ENCODE measurements around the gene KCNK4.

Gene KCNK4

GRCh38 chr11:64247729-64248531 lies 43.2 kb upstream of the KCNK4 start:
- Histone ChIP-seq H3K27ac (ENCODE audit: low read depth, low read length) (peak overlapping the region; percentile 30), H3K4me1 (ENCODE audit: control insufficient read depth in 1 of 2, insufficient read depth in 2 of 2, low read length in 2 of 2) (peaks cover 52 to 74% of the 10 kb centered on the region in 2 donors), H3K36me3 (ENCODE audit: control insufficient read depth in 1 of 2, insufficient read depth in 2 of 2, low read length in 2 of 2) (peaks cover 0 to 12% of the 10 kb centered on the region in 2 donors), H3K9me3 (ENCODE audit: control insufficient read depth in 1 of 2, low read length in 2 of 2) (no peaks in the 10 kb centered on the region), H3K9ac (ENCODE audit: low read depth in 1 of 2, low read length in 2 of 2) (peak overlapping the region; percentile 67 to 92), H3K27me3 (ENCODE audit: control insufficient read depth in 1 of 2, insufficient read depth in 2 of 2, low read length in 2 of 2) (no peaks in the 10 kb centered on the region), H3K4me3 (ENCODE audit: low read depth in 1 of 2, low read length in 2 of 2) (peak overlapping the region; percentile 95 to 100)

GRCh38 chr11:64248578-64248977 lies 42.5 kb upstream of the KCNK4 start:
- Histone ChIP-seq H3K27me3 (ENCODE audit: control insufficient read depth in 1 of 2, insufficient read depth in 2 of 2, low read length in 2 of 2) (no peaks in the 10 kb centered on the region), H3K4me3 (ENCODE audit: low read depth in 1 of 2, low read length in 2 of 2) (peak overlapping the region in 1 of 2 donors; percentile 100), H3K27ac (ENCODE audit: low read depth, low read length) (no peak overlapping the region), H3K4me1 (ENCODE audit: control insufficient read depth in 1 of 2, insufficient read depth in 2 of 2, low read length in 2 of 2) (peaks cover 52 to 74% of the 10 kb centered on the region in 2 donors), H3K9me3 (ENCODE audit: control insufficient read depth in 1 of 2, low read length in 2 of 2) (no peaks in the 10 kb centered on the region), H3K9ac (ENCODE audit: low read depth in 1 of 2, low read length in 2 of 2) (peak overlapping the region; percentile 38 to 92), H3K36me3 (ENCODE audit: control insufficient read depth in 1 of 2, insufficient read depth in 2 of 2, low read length in 2 of 2) (peaks cover 0 to 7% of the 10 kb centered on the region in 2 donors)

GRCh38 chr11:64249038-64249437 lies 42.1 kb upstream of the KCNK4 start:
- Histone ChIP-seq H3K27ac (ENCODE audit: low read depth, low read length) (no peak overlapping the region), H3K9ac (ENCODE audit: low read depth in 1 of 2, low read length in 2 of 2) (peak overlapping the region in 1 of 2 donors; percentile 25), H3K4me3 (ENCODE audit: low read depth in 1 of 2, low read length in 2 of 2) (no peak overlapping the region), H3K9me3 (ENCODE audit: control insufficient read depth in 1 of 2, low read length in 2 of 2) (no peaks in the 10 kb centered on the region), H3K36me3 (ENCODE audit: control insufficient read depth in 1 of 2, insufficient read depth in 2 of 2, low read length in 2 of 2) (peaks cover 0 to 4% of the 10 kb centered on the region in 2 donors), H3K27me3 (ENCODE audit: control insufficient read depth in 1 of 2, insufficient read depth in 2 of 2, low read length in 2 of 2) (no peaks in the 10 kb centered on the region), H3K4me1 (ENCODE audit: control insufficient read depth in 1 of 2, insufficient read depth in 2 of 2, low read length in 2 of 2) (peaks cover 54 to 74% of the 10 kb centered on the region in 2 donors)

- Histone ChIP-seq H3K4me1 (ENCODE audit: control insufficient read depth in 1 of 2, insufficient read depth in 2 of 2, low read length in 2 of 2) (peaks cover 58 to 78% of the 10 kb centered on the region in 2 donors), H3K27ac (ENCODE audit: low read depth, low read length) (no peak overlapping the region), H3K9ac (ENCODE audit: low read depth in 1 of 2, low read length in 2 of 2) (peak overlapping the region; percentile 2 to 61), H3K9me3 (ENCODE audit: control insufficient read depth in 1 of 2, low read length in 2 of 2) (no peaks in the 10 kb centered on the region), H3K27me3 (ENCODE audit: control insufficient read depth in 1 of 2, insufficient read depth in 2 of 2, low read length in 2 of 2) (no peaks in the 10 kb centered on the region), H3K36me3 (ENCODE audit: control insufficient read depth in 1 of 2, insufficient read depth in 2 of 2, low read length in 2 of 2) (peaks cover under 1 to 9% of the 10 kb centered on the region in 2 donors), H3K4me3 (ENCODE audit: low read depth in 1 of 2, low read length in 2 of 2) (no peak overlapping the region)
Observed at GRCh38 chr11:64249563-64250414, 41.3 kb upstream of the KCNK4 start.

- peaks cover 7 to 16% of the 10 kb centered on the region in 2 donors for H3K36me3 ChIP-seq (ENCODE audit: control insufficient read depth in 1 of 2, insufficient read depth in 2 of 2, low read length in 2 of 2)
- no peaks in the 10 kb centered on the region for H3K9me3 ChIP-seq (ENCODE audit: control insufficient read depth in 1 of 2, low read length in 2 of 2)
- peak overlapping the region; percentile 66 to 72 for H3K4me3 ChIP-seq (ENCODE audit: low read depth in 1 of 2, low read length in 2 of 2)
- H3K27me3 ChIP-seq (ENCODE audit: control insufficient read depth in 1 of 2, insufficient read depth in 2 of 2, low read length in 2 of 2) = no peaks in the 10 kb centered on the region
- H3K9ac ChIP-seq (ENCODE audit: low read depth in 1 of 2, low read length in 2 of 2) = peak overlapping the region; percentile 61 to 82
- H3K27ac ChIP-seq (ENCODE audit: low read depth, low read length) = peak overlapping the region; percentile 39
- H3K4me1 ChIP-seq (ENCODE audit: control insufficient read depth in 1 of 2, insufficient read depth in 2 of 2, low read length in 2 of 2) = peaks cover 63 to 76% of the 10 kb centered on the region in 2 donors
Observed at GRCh38 chr11:64250415-64251015, 40.6 kb upstream of the KCNK4 start.

- Histone ChIP-seq H3K27me3 (ENCODE audit: control insufficient read depth in 1 of 2, insufficient read depth in 2 of 2, low read length in 2 of 2) (no peaks in the 10 kb centered on the region), H3K4me3 (ENCODE audit: low read depth in 1 of 2, low read length in 2 of 2) (peak within 1 kb of the TSS; percentile 66 to 90), H3K36me3 (ENCODE audit: control insufficient read depth in 1 of 2, insufficient read depth in 2 of 2, low read length in 2 of 2) (peaks cover 11 to 23% of the 10 kb centered on the region in 2 donors), H3K9me3 (ENCODE audit: control insufficient read depth in 1 of 2, low read length in 2 of 2) (no peaks in the 10 kb centered on the region), H3K27ac (ENCODE audit: low read depth, low read length) (peak within 1 kb of the TSS; percentile 94), H3K4me1 (ENCODE audit: control insufficient read depth in 1 of 2, insufficient read depth in 2 of 2, low read length in 2 of 2) (peaks cover 59 to 71% of the 10 kb centered on the region in 2 donors), H3K9ac (ENCODE audit: low read depth in 1 of 2, low read length in 2 of 2) (peak within 1 kb of the TSS; percentile 84 to 89)
Observed at GRCh38 chr11:64251016-64251752, 39.9 kb upstream of the KCNK4 start, which contains the start of gene PLCB3. TSS of gene PLCB3 (plus strand) at chr11:64251530. CDS start at chr11:64251650, 120 bp downstream.

- Histone ChIP-seq H3K4me1 (ENCODE audit: control insufficient read depth in 1 of 2, insufficient read depth in 2 of 2, low read length in 2 of 2) (peaks cover 59 to 71% of the 10 kb centered on the region in 2 donors), H3K27ac (ENCODE audit: low read depth, low read length) (peak overlapping the region; percentile 94), H3K9me3 (ENCODE audit: control insufficient read depth in 1 of 2, low read length in 2 of 2) (no peaks in the 10 kb centered on the region)
Observed at GRCh38 chr11:64251753-64252002, 39.4 kb upstream of the KCNK4 start.

GRCh38 chr11:64252003-64252872 lies 38.9 kb upstream of the KCNK4 start:
- peaks cover 59 to 68% of the 10 kb centered on the region in 2 donors for H3K4me1 ChIP-seq (ENCODE audit: control insufficient read depth in 1 of 2, insufficient read depth in 2 of 2, low read length in 2 of 2)
- H3K9ac ChIP-seq (ENCODE audit: low read depth in 1 of 2, low read length in 2 of 2) = peak overlapping the region; percentile 84 to 89
- no peaks in the 10 kb centered on the region for H3K9me3 ChIP-seq (ENCODE audit: control insufficient read depth in 1 of 2, low read length in 2 of 2)
- H3K27me3 ChIP-seq (ENCODE audit: control insufficient read depth in 1 of 2, insufficient read depth in 2 of 2, low read length in 2 of 2) = no peaks in the 10 kb centered on the region
- peak overlapping the region; percentile 94 for H3K27ac ChIP-seq (ENCODE audit: low read depth, low read length)
- H3K36me3 ChIP-seq (ENCODE audit: control insufficient read depth in 1 of 2, insufficient read depth in 2 of 2, low read length in 2 of 2) = peaks cover 16 to 31% of the 10 kb centered on the region in 2 donors
- H3K4me3 ChIP-seq (ENCODE audit: low read depth in 1 of 2, low read length in 2 of 2) = peak overlapping the region; percentile 66 to 90

More at GRCh38 chr11:64251753-64252002, 39.4 kb upstream of the KCNK4 start:
- H3K36me3 ChIP-seq (ENCODE audit: control insufficient read depth in 1 of 2, insufficient read depth in 2 of 2, low read length in 2 of 2) = peaks cover 16 to 28% of the 10 kb centered on the region in 2 donors
- H3K9ac ChIP-seq (ENCODE audit: low read depth in 1 of 2, low read length in 2 of 2) = peak overlapping the region; percentile 84 to 89
- H3K27me3 ChIP-seq (ENCODE audit: control insufficient read depth in 1 of 2, insufficient read depth in 2 of 2, low read length in 2 of 2) = no peaks in the 10 kb centered on the region
- peak overlapping the region; percentile 66 to 90 for H3K4me3 ChIP-seq (ENCODE audit: low read depth in 1 of 2, low read length in 2 of 2)

- Histone ChIP-seq H3K36me3 (ENCODE audit: control insufficient read depth in 1 of 2, insufficient read depth in 2 of 2, low read length in 2 of 2) (peaks cover 16 to 37% of the 10 kb centered on the region in 2 donors), H3K9me3 (ENCODE audit: control insufficient read depth in 1 of 2, low read length in 2 of 2) (no peaks in the 10 kb centered on the region), H3K4me3 (ENCODE audit: low read depth in 1 of 2, low read length in 2 of 2) (peak overlapping the region; percentile 66 to 90), H3K27me3 (ENCODE audit: control insufficient read depth in 1 of 2, insufficient read depth in 2 of 2, low read length in 2 of 2) (no peaks in the 10 kb centered on the region), H3K27ac (ENCODE audit: low read depth, low read length) (peak overlapping the region; percentile 94), H3K9ac (ENCODE audit: low read depth in 1 of 2, low read length in 2 of 2) (peak overlapping the region; percentile 56 to 89), H3K4me1 (ENCODE audit: control insufficient read depth in 1 of 2, insufficient read depth in 2 of 2, low read length in 2 of 2) (peaks cover 53 to 61% of the 10 kb centered on the region in 2 donors)
Observed at GRCh38 chr11:64253043-64253442, 38.1 kb upstream of the KCNK4 start.

Measured in duodenal mucosa (tissue), 2 donors.